HepG2 (cell line): ENCODE results near the gene CSRP3. TPM values are rescaled to one million over a fixed set of nuclear protein-coding genes. Genes with fewer than 3 reads are reported as not detected.

ENCODE experiments used
- ATAC-seq: fragments of 200-7000 bp; cut with Tn5 transposase; 3 replicates; pipeline ENCODE4 v1.9.1; 2020; ENCODE audit warnings: mild to moderate bottlenecking, moderate library complexity
- BruUV-seq: library from RNA; stranded (reverse); fragments of 400-500 nt; replicated peaks from 2 replicates; lab custom pipeline; 2021; lab: Mats Ljungman, UMichigan
- CTCF ChIA-PET: fragments of 300-600 bp; formaldehyde crosslinking; extraction: SDS; loops from one replicate; lab custom pipeline; 2021; ENCODE audit warnings: low total read pairs, inconsistent platforms, low intra/inter-chr PET ratio; lab: Yijun Ruan, JAX
- POLR2A ChIA-PET: fragments of 350-600 bp; sonication (Branson Sonifier 250); formaldehyde crosslinking; loops from one replicate; lab custom pipeline; 2020; ENCODE audit warnings: antibody characterized with exemption, inconsistent platforms; lab: Yijun Ruan, JAX
- DNase-seq: peaks from one replicate; pipeline ENCODE4 v3.0.0-alpha.2; 2015; ENCODE audit warnings: low spot score
- FAIRE-seq: peaks from 3 replicates; lab custom pipeline; 2011; peaks lifted over from hg19 to GRCh38; lab: Jason Lieb, UNC
- H2AFZ ChIP-seq: one replicate; pipeline ENCODE4 v1.6.1; 2011; ENCODE audit warnings: low read length, inconsistent platforms
- H3K27ac ChIP-seq: fragments of 300-600 bp; 3 replicates; pipeline ENCODE4 v1.8.0; 2011; ENCODE audit warnings: mixed run types, mild to moderate bottlenecking, mixed read lengths, low read length, inconsistent platforms; ENCODE audit not compliant: insufficient read depth; ENCODE audit errors: extremely low read length
- H3K27me3 ChIP-seq, 2 experiments: fragments of 200-600 bp in 1 of 2; 2 replicates in 1 of 2; 3 replicates in 1 of 2; pipeline versions ENCODE4 v1.6.0 to v1.8.0; 2011; ENCODE audit warnings: low read length in 2 of 2, mild to moderate bottlenecking in 2 of 2, moderate library complexity in 2 of 2, inconsistent platforms in 1 of 2; ENCODE audit not compliant: insufficient read depth in 2 of 2, control insufficient read depth in 1 of 2
- H3K36me3 ChIP-seq, 2 experiments: fragments of 200-600 bp in 1 of 2; replicated peaks in 1 of 2; 2 replicates in 1 of 2; 3 replicates in 1 of 2; pipeline versions ENCODE4 v1.5.1 to v1.8.0; 2011; ENCODE audit warnings: low read length in 2 of 2, inconsistent platforms in 1 of 2; ENCODE audit not compliant: insufficient read depth in 2 of 2, control insufficient read depth in 1 of 2
- H3K4me1 ChIP-seq: 2 replicates; pipeline ENCODE4 v1.5.1; 2012; ENCODE audit warnings: low read length, inconsistent platforms; ENCODE audit not compliant: insufficient read depth
- H3K4me2 ChIP-seq: 2 replicates; pipeline ENCODE4 v1.6.0; 2011; ENCODE audit warnings: low read depth, low read length, inconsistent platforms
- H3K4me3 ChIP-seq, 3 experiments: fragments of 200-600 bp in 1 of 3; sonication (generic), shearing (Covaris generic) in 1 of 3; replicated peaks in 1 of 3; 2 replicates each; pipeline ENCODE4 v1.5.1; 2011 to 2016; ENCODE audit warnings: low read length in 3 of 3, inconsistent platforms in 2 of 3, low read depth in 2 of 3, mild to moderate bottlenecking in 2 of 3, control low read depth in 1 of 3, mixed read lengths in 1 of 3; ENCODE audit not compliant: insufficient read depth in 1 of 3
- H3K79me2 ChIP-seq: one replicate; pipeline ENCODE4 v1.6.1; 2011; ENCODE audit warnings: low read length, inconsistent platforms; ENCODE audit not compliant: insufficient read depth
- H3K9ac ChIP-seq: 2 replicates; pipeline ENCODE4 v1.6.0; 2011; ENCODE audit warnings: mild to moderate bottlenecking, low read depth, low read length, inconsistent platforms; ENCODE audit not compliant: insufficient read depth
- H3K9me3 ChIP-seq: 2 replicates; pipeline ENCODE4 v1.5.1; 2012; ENCODE audit warnings: mild to moderate bottlenecking, low read length
- H4K20me1 ChIP-seq: 2 replicates; pipeline ENCODE4 v1.6.0; 2011; ENCODE audit warnings: inconsistent platforms, mild to moderate bottlenecking, low read length, moderate library complexity; ENCODE audit not compliant: insufficient read depth
- DMAP1 ChIP-seq: IDR thresholded peaks from 2 replicates; pipeline ENCODE4 v1.6.1; 2016
- FOXO4 ChIP-seq: sonication (generic); formaldehyde crosslinking; conservative IDR thresholded peaks from 2 replicates; pipeline ENCODE4 v1.8.1; 2023; ENCODE audit warnings: missing genetic modification reagents
- GFI1 ChIP-seq: sonication (generic); formaldehyde crosslinking; IDR thresholded peaks from 2 replicates; pipeline ENCODE4 v1.5.0; 2020; ENCODE audit warnings: missing genetic modification reagents, mild to moderate bottlenecking, borderline replicate concordance
- MAFG ChIP-seq: sonication (generic); formaldehyde crosslinking; IDR thresholded peaks from 2 replicates; pipeline ENCODE4 v1.5.1; 2020; ENCODE audit warnings: mild to moderate bottlenecking, missing genetic modification reagents
- PHF21A ChIP-seq: sonication (generic); formaldehyde crosslinking; IDR thresholded peaks from 2 replicates; pipeline ENCODE4 v1.5.0; 2020; ENCODE audit warnings: mild to moderate bottlenecking, missing genetic modification reagents
- TFAP4 ChIP-seq: sonication (generic); IDR thresholded peaks from 2 replicates; pipeline ENCODE4 v1.6.1; 2016; ENCODE audit warnings: low read depth, borderline replicate concordance
- ZFP36L1 ChIP-seq: sonication (generic); formaldehyde crosslinking; IDR thresholded peaks from 2 replicates; pipeline ENCODE4 v1.8.0; 2022; ENCODE audit warnings: mild to moderate bottlenecking, missing genetic modification reagents, moderate library complexity
- ZNF17 ChIP-seq: sonication (generic); formaldehyde crosslinking; IDR thresholded peaks from 2 replicates; pipeline ENCODE4 v1.5.0; 2020; ENCODE audit warnings: mild to moderate bottlenecking, missing genetic modification reagents
- ZSCAN20 ChIP-seq: sonication (generic); formaldehyde crosslinking; IDR thresholded peaks from 2 replicates; pipeline ENCODE4 v1.4.0; 2020; ENCODE audit warnings: missing genetic modification reagents, mild to moderate bottlenecking, borderline replicate concordance
- WGBS: methylation state at CpG from one replicate; pipeline ENCODE4 v1.1.6; 2017; ENCODE audit warnings: low lambda C conversion rate; 5-methylcytosine and 5-hydroxymethylcytosine counted together
- in situ Hi-C: cut with HindIII; loops from 2 replicates; pipeline ENCODE4 v1.10.0; 2017; ENCODE audit warnings: low pct_unique_long_range_greater_than_20kb; ENCODE audit not compliant: extremely low pct_ligation_motif_present
- intact Hi-C: fragments of 100-400 bp; cut with micrococcal nuclease; formaldehyde crosslinking; loops from one replicate; pipeline ENCODE4 v1.10.0; 2022; ENCODE audit not compliant: unreplicated experiment
- polyA plus RNA-seq, 8 experiments: library from polyadenylated mRNA; depleted of rRNA in 3 of 8; stranded (reverse) in 7 of 8; unstranded in 1 of 8; fragments of >200 nt; fragmentation: Illumina TruSeq in 4 of 8; extraction: Trizol in 4 of 8; gene quantifications; 2 replicates each; pipeline versions ENCODE4 v1.2.1 to v1.2.3, GENCODE V29; 2011 to 2016; ENCODE audit warnings: low read depth in 4 of 8, missing spikeins in 1 of 8, mixed read lengths in 1 of 8; ENCODE audit not compliant: insufficient read depth in 1 of 8
- total RNA-seq, 5 experiments: library from RNA; depleted of rRNA; stranded (reverse); fragments of >200 nt; fragmentation: Illumina TruSeq; extraction: Trizol; gene quantifications; 2 replicates each; pipeline ENCODE4 v1.2.3, GENCODE V29; 2016; ENCODE audit warnings: low read depth in 1 of 5

Gene CSRP3
- total and polyA plus RNA-seq, 2 of the 13 experiments (the other 11 are each of a cell fraction or from before 2014, with no cell fraction given) = not detected

- DNase-seq (no peak), ATAC-seq (no peak), FAIRE-seq (no peak)
- CTCF ChIA-PET = no interaction called here
- H3K4me2 ChIP-seq = no peak overlapping the region
- intact Hi-C loops (no loop called here), in situ Hi-C loops (no loop called here)
- H3K4me3 ChIP-seq = no peak overlapping the region
- peaks cover 3 to 12% of the 10 kb centered on the region in 2 experiments; a peak in 3 of 5 replicates for H3K27me3 ChIP-seq
- H3K4me1 ChIP-seq = no peaks in the 10 kb centered on the region
- no peaks in the 10 kb centered on the region for H3K36me3 ChIP-seq
- no peaks in the 10 kb centered on the region for H4K20me1 ChIP-seq
- POLR2A ChIA-PET = no interaction called here
- no peak overlapping the region for H3K9ac ChIP-seq
- no peak overlapping the region for H2AFZ ChIP-seq
- H3K79me2 ChIP-seq = no peaks in the 10 kb centered on the region
- no TSS peak for BruUV-seq
- 47% methylated on average over 4 of the region's 4 CpGs for WGBS
- no peaks in the 10 kb centered on the region for H3K9me3 ChIP-seq
- TF ChIP-seq PHF21A (CRISPR knock-in tag) (no peak), ZFP36L1 (no peak), TFAP4 (no peak), FOXO4 (no peak), ZNF17 (CRISPR knock-in tag) (no peak), DMAP1 (CRISPR knock-in tag) (no peak), MAFG (no peak), ZSCAN20 (CRISPR knock-in tag) (no peak), GFI1 (CRISPR knock-in tag) (no peak)
- no peak overlapping the region for H3K27ac ChIP-seq
Measured at GRCh38 chr11:19209617-19210370, 8.0 kb upstream of the CSRP3 start.
